HepG2 (cell line): ENCODE measurements around the gene DDX46.

ENCODE experiments used
- ESRRA ChIP-seq: sonication (generic); formaldehyde crosslinking; IDR thresholded peaks from 2 replicates; pipeline ENCODE4 v1.5.1; 2020; ENCODE audit warnings: mild to moderate bottlenecking, low read depth, missing genetic modification reagents
- FOXO1 ChIP-seq: sonication (generic); formaldehyde crosslinking; IDR thresholded peaks from 2 replicates; pipeline ENCODE4 v1.4.0; 2020; ENCODE audit warnings: missing genetic modification reagents
- HOXA3 ChIP-seq: sonication (generic); formaldehyde crosslinking; IDR thresholded peaks from 2 replicates; pipeline ENCODE4 v1.5.0; 2020; ENCODE audit warnings: missing genetic modification reagents
- SUZ12 ChIP-seq: fragments of 150-350 bp; IDR thresholded peaks from 2 replicates; pipeline ENCODE4 v1.6.1; 2014; ENCODE audit warnings: low read depth, low read length
- TCF7L2 ChIP-seq: IDR thresholded peaks from 2 replicates; pipeline ENCODE4 v1.6.1; 2011; ENCODE audit warnings: mild to moderate bottlenecking, low read depth, low read length, moderate library complexity
- ZNF549 ChIP-seq: sonication (generic); formaldehyde crosslinking; IDR thresholded peaks from 2 replicates; pipeline ENCODE4 v1.5.0; 2020; ENCODE audit warnings: missing genetic modification reagents
- TF ChIP-seq, protein P1 (sequence below), 2 experiments: fragments of 450-650 bp in 1 of 2; sonication (generic) in 1 of 2; formaldehyde crosslinking in 1 of 2; IDR thresholded peaks; 2 replicates each; pipeline versions ENCODE4 v1.6.1 to v1.8.0; 2016 to 2022; ENCODE audit warnings: antibody characterized with exemption in 1 of 2, mild to moderate bottlenecking in 1 of 2, missing genetic modification reagents in 1 of 2

DNA sequence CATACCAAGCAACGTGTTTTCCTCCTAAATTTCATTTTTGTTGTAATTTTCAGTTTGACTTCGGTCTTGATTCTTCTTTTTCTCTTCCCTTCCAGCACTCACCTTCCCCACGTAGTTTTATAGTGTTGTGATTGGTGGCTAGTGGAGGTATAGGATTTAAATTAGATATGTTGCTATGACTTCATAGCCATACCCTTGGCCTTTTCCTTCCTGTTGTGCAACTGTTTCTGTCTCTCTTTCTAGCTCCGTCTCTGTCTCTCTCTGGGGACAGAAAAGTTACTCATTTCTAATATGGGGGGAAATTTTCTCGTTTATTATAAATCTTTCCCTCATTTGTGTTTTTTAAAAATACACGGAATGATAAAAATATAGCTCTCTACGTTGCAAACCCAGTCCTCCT lies 66.6 kb downstream of the DDX46 start:
- TF ChIP-seq TCF7L2, result no peak
- no peak for TF ChIP-seq SUZ12
- no peak for TF ChIP-seq ZNF549 (CRISPR knock-in tag)
- TF ChIP-seq HOXA3 (CRISPR knock-in tag), result no peak
- no peak for TF ChIP-seq FOXO1 (CRISPR knock-in tag)
- TF ChIP-seq ESRRA (CRISPR knock-in tag), result no peak
- TF ChIP-seq, protein P1, sequence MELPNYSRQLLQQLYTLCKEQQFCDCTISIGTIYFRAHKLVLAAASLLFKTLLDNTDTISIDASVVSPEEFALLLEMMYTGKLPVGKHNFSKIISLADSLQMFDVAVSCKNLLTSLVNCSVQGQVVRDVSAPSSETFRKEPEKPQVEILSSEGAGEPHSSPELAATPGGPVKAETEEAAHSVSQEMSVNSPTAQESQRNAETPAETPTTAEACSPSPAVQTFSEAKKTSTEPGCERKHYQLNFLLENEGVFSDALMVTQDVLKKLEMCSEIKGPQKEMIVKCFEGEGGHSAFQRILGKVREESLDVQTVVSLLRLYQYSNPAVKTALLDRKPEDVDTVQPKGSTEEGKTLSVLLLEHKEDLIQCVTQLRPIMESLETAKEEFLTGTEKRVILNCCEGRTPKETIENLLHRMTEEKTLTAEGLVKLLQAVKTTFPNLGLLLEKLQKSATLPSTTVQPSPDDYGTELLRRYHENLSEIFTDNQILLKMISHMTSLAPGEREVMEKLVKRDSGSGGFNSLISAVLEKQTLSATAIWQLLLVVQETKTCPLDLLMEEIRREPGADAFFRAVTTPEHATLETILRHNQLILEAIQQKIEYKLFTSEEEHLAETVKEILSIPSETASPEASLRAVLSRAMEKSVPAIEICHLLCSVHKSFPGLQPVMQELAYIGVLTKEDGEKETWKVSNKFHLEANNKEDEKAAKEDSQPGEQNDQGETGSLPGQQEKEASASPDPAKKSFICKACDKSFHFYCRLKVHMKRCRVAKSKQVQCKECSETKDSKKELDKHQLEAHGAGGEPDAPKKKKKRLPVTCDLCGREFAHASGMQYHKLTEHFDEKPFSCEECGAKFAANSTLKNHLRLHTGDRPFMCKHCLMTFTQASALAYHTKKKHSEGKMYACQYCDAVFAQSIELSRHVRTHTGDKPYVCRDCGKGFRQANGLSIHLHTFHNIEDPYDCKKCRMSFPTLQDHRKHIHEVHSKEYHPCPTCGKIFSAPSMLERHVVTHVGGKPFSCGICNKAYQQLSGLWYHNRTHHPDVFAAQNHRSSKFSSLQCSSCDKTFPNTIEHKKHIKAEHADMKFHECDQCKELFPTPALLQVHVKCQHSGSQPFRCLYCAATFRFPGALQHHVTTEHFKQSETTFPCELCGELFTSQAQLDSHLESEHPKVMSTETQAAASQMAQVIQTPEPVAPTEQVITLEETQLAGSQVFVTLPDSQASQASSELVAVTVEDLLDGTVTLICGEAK (IDR thresholded peaks at IDR 0.05), result no peak
- TF ChIP-seq, protein P1 (CRISPR knock-in tag; IDR thresholded peaks at IDR 0.05), result no peak
